HFFc6 (cell line): Measurements from ENCODE around the gene IMPDH1. TPM values are rescaled to one million over a fixed set of nuclear protein-coding genes. Genes with fewer than 3 reads are reported as not detected.
A peak's percentile ranks its signal among the peaks of the same experiment; 100 is the strongest.

Experiments
- DNase-seq: peaks from one replicate; pipeline ENCODE4 v3.0.0-alpha.2; 2018
- H3K27ac Mint-ChIP-seq: 2 replicates; pipeline ENCODE4 v1.8.0; 2020; ENCODE audit warnings: mild to moderate bottlenecking, mixed read lengths
- H3K27me3 Mint-ChIP-seq: 2 replicates; pipeline ENCODE4 v1.8.0; 2021; ENCODE audit warnings: mild to moderate bottlenecking, moderate library complexity, mixed read lengths; ENCODE audit not compliant: insufficient read depth
- H3K36me3 Mint-ChIP-seq: 2 replicates; pipeline ENCODE4 v1.8.0; 2021; ENCODE audit warnings: low read depth, mixed read lengths
- H3K4me1 Mint-ChIP-seq: 2 replicates; pipeline ENCODE4 v1.8.0; 2020; ENCODE audit warnings: low read depth, mixed read lengths
- H3K4me3 Mint-ChIP-seq: 2 replicates; pipeline ENCODE4 v1.8.0; 2020; ENCODE audit warnings: mild to moderate bottlenecking, moderate library complexity, mixed read lengths
- H3K9me3 Mint-ChIP-seq: 2 replicates; pipeline ENCODE4 v1.8.0; 2020; ENCODE audit warnings: mild to moderate bottlenecking, mixed read lengths
- total RNA-seq, 6 experiments: library from RNA; stranded (reverse); fragmentation: NEBNext Ultra II Directional; extraction: Animal tissue kit (Norgen Biotek cat#: 25700); gene quantifications; 2 replicates in 1 of 6; 3 replicates in 5 of 6; pipeline ENCODE4 v1.2.3, GENCODE V29; 2021
- TF ChIP-seq, protein P1 (sequence below): fragments of 200-600 bp; sonication (generic); IDR thresholded peaks from 2 replicates; pipeline ENCODE4 v1.5.0; 2021; ENCODE audit warnings: antibody characterized with exemption, mild to moderate bottlenecking

The IMPDH1 gene
- total RNA-seq, 6 experiments from 2014 or later: 81.8 to 107 (median 93.3) TPM

DNA sequence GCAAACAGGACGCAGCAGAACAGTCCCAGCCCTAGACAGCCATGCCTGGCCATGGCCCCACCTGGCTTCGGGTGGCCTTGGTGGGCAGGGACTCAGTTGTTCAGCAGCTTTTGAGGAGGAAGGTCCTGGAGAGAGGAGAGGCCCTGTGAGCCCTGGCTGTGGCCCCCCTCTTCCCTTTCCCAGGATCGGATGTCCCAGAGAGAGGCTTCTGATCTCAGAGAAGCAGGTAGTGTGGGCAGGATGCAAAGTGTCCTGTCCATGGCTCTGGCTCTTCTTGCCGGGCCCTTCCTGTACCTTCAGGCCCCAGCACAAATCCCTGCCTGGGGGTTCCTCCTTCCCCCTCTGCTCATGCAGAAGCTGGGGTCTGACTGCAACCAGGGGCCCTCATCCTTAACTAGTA, 49.8 kb downstream of the IMPDH1 start:
- DNase-seq: no peak
- Mint-ChIP-seq H3K4me3 (no peak overlapping the region), H3K9me3 (no peaks in the 10 kb centered on the region), H3K36me3 (no peaks in the 10 kb centered on the region), H3K4me1 (peaks cover 32% of the 10 kb centered on the region), H3K27ac (no peak overlapping the region), H3K27me3 (peaks cover 67% of the 10 kb centered on the region)
- TF ChIP-seq, protein P1, sequence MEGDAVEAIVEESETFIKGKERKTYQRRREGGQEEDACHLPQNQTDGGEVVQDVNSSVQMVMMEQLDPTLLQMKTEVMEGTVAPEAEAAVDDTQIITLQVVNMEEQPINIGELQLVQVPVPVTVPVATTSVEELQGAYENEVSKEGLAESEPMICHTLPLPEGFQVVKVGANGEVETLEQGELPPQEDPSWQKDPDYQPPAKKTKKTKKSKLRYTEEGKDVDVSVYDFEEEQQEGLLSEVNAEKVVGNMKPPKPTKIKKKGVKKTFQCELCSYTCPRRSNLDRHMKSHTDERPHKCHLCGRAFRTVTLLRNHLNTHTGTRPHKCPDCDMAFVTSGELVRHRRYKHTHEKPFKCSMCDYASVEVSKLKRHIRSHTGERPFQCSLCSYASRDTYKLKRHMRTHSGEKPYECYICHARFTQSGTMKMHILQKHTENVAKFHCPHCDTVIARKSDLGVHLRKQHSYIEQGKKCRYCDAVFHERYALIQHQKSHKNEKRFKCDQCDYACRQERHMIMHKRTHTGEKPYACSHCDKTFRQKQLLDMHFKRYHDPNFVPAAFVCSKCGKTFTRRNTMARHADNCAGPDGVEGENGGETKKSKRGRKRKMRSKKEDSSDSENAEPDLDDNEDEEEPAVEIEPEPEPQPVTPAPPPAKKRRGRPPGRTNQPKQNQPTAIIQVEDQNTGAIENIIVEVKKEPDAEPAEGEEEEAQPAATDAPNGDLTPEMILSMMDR: no peak

DNA sequence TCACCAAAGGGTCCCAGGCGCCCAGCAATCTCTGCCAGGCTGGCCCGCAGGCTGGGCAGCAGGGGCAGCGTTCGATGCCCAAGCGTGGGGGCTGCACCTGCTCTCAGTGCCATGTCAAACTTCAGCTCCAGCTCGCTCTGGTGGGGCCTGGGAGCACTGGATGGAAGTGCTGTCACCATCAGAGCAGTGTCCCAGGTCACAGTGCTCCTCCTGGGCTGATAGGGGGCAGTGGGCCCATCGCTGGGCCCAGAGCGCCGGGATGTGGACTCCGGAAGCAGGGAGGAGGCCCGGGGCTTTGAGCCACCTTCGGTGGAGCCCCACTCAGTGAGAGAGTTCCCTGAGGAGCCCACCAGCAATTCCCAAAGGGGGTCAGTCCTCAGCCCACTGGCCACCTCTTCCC, 50.4 kb downstream of the IMPDH1 start:
- DNase-seq: no peak
- peaks cover 66% of the 10 kb centered on the region for H3K27me3 Mint-ChIP-seq
- TF ChIP-seq, protein P1: no peak
- no peak overlapping the region for H3K27ac Mint-ChIP-seq
- no peaks in the 10 kb centered on the region for H3K36me3 Mint-ChIP-seq
- H3K9me3 Mint-ChIP-seq: no peaks in the 10 kb centered on the region
- no peak overlapping the region for H3K4me3 Mint-ChIP-seq
- H3K4me1 Mint-ChIP-seq: peaks cover 32% of the 10 kb centered on the region

DNA sequence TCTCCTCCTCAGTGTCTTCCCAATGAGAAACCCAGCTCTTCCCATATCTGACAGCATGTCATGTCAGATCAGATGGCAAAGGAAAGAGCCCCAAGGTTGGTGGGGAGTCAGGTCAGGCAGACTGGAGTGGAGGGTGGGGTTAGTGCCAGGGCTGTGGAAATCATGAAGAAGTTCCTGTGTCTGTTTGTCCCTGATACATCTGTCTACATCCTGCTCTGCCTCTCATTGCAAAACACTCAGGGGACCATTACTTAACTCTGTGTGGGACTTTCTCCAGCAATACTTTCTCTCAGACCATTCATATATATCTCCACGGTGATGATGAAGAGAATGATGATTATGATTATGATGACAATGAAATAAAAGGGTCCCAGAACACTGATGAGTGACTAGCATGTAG, 51.5 kb downstream of the IMPDH1 start:
- no peak for DNase-seq
- no peak overlapping the region for H3K4me3 Mint-ChIP-seq
- peaks cover 66% of the 10 kb centered on the region for H3K27me3 Mint-ChIP-seq
- H3K4me1 Mint-ChIP-seq: peaks cover 30% of the 10 kb centered on the region
- no peaks in the 10 kb centered on the region for H3K9me3 Mint-ChIP-seq
- no peak overlapping the region for H3K27ac Mint-ChIP-seq
- no peaks in the 10 kb centered on the region for H3K36me3 Mint-ChIP-seq
- TF ChIP-seq, protein P1: no peak

DNA sequence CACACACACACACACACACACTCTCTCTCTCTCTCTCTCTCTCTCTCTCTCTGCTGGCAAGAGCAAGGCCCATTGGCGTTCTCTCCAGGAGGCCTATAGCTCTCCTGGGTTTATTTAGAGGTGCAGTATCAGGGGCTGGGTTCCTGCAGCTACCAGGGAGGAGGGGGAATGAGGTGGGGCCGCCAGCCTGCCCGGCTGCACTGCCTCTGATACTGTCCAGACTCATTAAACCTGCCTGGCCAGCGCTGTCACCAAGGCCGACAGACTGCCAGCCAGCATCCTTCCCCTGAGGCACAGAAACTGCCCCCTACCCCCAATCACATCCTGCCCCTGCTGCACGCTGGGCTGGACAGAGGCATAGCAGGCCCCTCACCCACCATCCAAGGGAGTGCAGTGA, 52.6 kb downstream of the IMPDH1 start:
- Mint-ChIP-seq H3K4me3 (no peak overlapping the region), H3K27me3 (peaks cover 67% of the 10 kb centered on the region), H3K36me3 (no peaks in the 10 kb centered on the region), H3K27ac (no peak overlapping the region), H3K4me1 (peaks cover 20% of the 10 kb centered on the region), H3K9me3 (no peaks in the 10 kb centered on the region)
- no peak for DNase-seq
- TF ChIP-seq, protein P1: no peak

DNA sequence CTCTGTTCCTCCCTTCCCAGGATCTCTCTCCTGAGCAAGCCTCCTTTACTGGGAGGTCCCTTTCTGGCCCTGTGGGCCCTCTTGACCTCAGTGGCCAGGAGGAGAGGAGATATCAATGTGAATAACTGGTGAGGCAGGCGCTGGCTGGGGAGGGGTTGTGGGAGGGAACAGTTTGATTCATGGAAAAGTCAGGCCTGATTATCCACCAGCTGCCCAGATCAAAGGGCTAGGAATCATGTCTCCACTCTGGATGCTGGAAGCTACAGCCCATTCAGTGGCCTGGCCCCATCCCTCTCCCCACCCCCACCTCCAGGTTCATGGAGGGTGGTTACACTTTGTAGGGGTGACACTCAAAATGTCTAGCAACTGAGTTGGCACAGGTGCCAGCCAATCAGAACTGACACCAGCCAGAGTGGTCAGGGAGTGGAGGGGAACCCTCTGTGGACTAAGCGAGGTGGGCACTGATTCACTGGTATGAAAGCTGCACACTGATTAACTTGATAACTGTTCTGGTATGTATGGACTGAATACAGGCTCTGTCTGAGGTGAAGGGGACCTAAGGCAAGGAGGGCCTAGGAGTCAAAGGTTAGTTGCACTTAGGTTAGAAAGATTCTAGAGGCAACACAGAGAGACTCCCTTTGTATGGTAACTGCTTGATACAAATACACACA, 53.1 kb downstream of the IMPDH1 start:
- H3K36me3 Mint-ChIP-seq: no peaks in the 10 kb centered on the region
- no peak overlapping the region for H3K27ac Mint-ChIP-seq
- peak; percentile 6 for DNase-seq
- peaks cover 62% of the 10 kb centered on the region for H3K27me3 Mint-ChIP-seq
- peaks cover 15% of the 10 kb centered on the region for H3K4me1 Mint-ChIP-seq
- TF ChIP-seq, protein P1: no peak
- no peaks in the 10 kb centered on the region for H3K9me3 Mint-ChIP-seq
- H3K4me3 Mint-ChIP-seq: no peak overlapping the region
